Panc1 (cell line): Measurements from ENCODE around the gene WFDC9. TPM values are rescaled to one million over a fixed set of nuclear protein-coding genes. Genes with fewer than 3 reads are reported as not detected.

Experiments
- ATAC-seq: fragments of 200-7000 bp; cut with Tn5 transposase; 2 replicates; pipeline ENCODE4 v1.9.1; 2020; ENCODE audit warnings: mild to moderate bottlenecking, moderate library complexity
- BruUV-seq: library from RNA; stranded (reverse); fragments of 400-500 nt; replicated peaks from 2 replicates; lab custom pipeline; 2021; lab: Mats Ljungman, UMichigan
- CTCF ChIA-PET: fragments of 300-600 bp; sonication (Branson Sonifier 250); formaldehyde crosslinking; loops from one replicate; lab custom pipeline; 2022; ENCODE audit warnings: antibody characterized with exemption; lab: Charles Lee
- POLR2A ChIA-PET: fragments of 300-600 bp; sonication (Branson Sonifier 250); formaldehyde crosslinking; loops from one replicate; lab custom pipeline; 2022; ENCODE audit warnings: antibody characterized with exemption; lab: Charles Lee
- DNase-seq: peaks from one replicate; pipeline ENCODE4 v3.0.0-alpha.2; 2010; ENCODE audit warnings: low read depth, low spot score
- H3K27ac ChIP-seq: 2 replicates; pipeline ENCODE4 v1.5.1; 2011; ENCODE audit warnings: mild to moderate bottlenecking, low read length, inconsistent platforms
- H3K27me3 ChIP-seq: fragments of 200-500 bp; sonication (Bioruptor generic); 2 replicates; pipeline ENCODE4 v1.6.0; 2014; ENCODE audit warnings: low read length, inconsistent platforms; ENCODE audit not compliant: control insufficient read depth, insufficient read depth
- H3K36me3 ChIP-seq: fragments of 200-500 bp; sonication (Bioruptor generic); 2 replicates; pipeline ENCODE4 v1.5.1; 2014; ENCODE audit warnings: inconsistent platforms, mild to moderate bottlenecking, low read length, moderate library complexity; ENCODE audit not compliant: control insufficient read depth, insufficient read depth
- H3K4me1 ChIP-seq: 2 replicates; pipeline ENCODE4 v1.5.1; 2011; ENCODE audit warnings: inconsistent platforms, mild to moderate bottlenecking, low read length, moderate library complexity; ENCODE audit not compliant: control insufficient read depth, insufficient read depth
- H3K4me3 ChIP-seq, 2 experiments: 2 replicates each; pipeline ENCODE4 v1.5.1; 2011 to 2012; ENCODE audit warnings: low read depth in 2 of 2, low read length in 2 of 2, mild to moderate bottlenecking in 2 of 2, inconsistent platforms in 1 of 2, moderate library complexity in 1 of 2
- H3K9me3 ChIP-seq: fragments of 200-500 bp; sonication (Bioruptor generic); 2 replicates; pipeline ENCODE4 v1.5.1; 2014; ENCODE audit warnings: low read depth, mild to moderate bottlenecking, inconsistent platforms, low read length, moderate library complexity; ENCODE audit not compliant: control insufficient read depth, insufficient read depth
- POLR2AphosphoS5 ChIP-seq: IDR thresholded peaks from 2 replicates; pipeline ENCODE4 v1.6.1; 2012; ENCODE audit warnings: mild to moderate bottlenecking, low read depth, low read length, moderate library complexity
- SIN3A ChIP-seq: IDR thresholded peaks from 2 replicates; pipeline ENCODE4 v1.6.1; 2012; ENCODE audit warnings: low read depth, mild to moderate bottlenecking, low read length, moderate library complexity, borderline replicate concordance; ENCODE audit not compliant: insufficient read depth
- TCF7L2 ChIP-seq: IDR thresholded peaks from 2 replicates; pipeline ENCODE4 v1.6.1; 2011; ENCODE audit warnings: mild to moderate bottlenecking, low read depth, low read length, inconsistent platforms
- in situ Hi-C: cut with HindIII; loops from 2 replicates; pipeline ENCODE4 v1.10.0; 2016; ENCODE audit warnings: low sequenced_read_pairs, low pct_unique_long_range_greater_than_20kb
- intact Hi-C: fragments of 100-400 bp; cut with micrococcal nuclease; formaldehyde crosslinking; loops from one replicate; pipeline ENCODE4 v1.10.0; 2022; ENCODE audit not compliant: unreplicated experiment
- total RNA-seq: library from RNA; stranded (reverse); gene quantifications from one replicate; pipeline ENCODE4 v1.2.1, GENCODE V29; 2021; ENCODE audit not compliant: unreplicated experiment
- TF ChIP-seq, protein P1 (sequence below): fragments of 450-650 bp; IDR thresholded peaks from 2 replicates; pipeline ENCODE4 v1.5.1; 2017; ENCODE audit warnings: mild to moderate bottlenecking
- TF ChIP-seq, protein P2 (sequence below), 2 experiments: IDR thresholded peaks; 2 replicates each; pipeline ENCODE4 v1.6.1; 2011 to 2012; ENCODE audit warnings: low read depth in 2 of 2, control low read depth in 1 of 2, low read length in 1 of 2, mild to moderate bottlenecking in 1 of 2, moderate library complexity in 1 of 2; ENCODE audit not compliant: insufficient read depth in 1 of 2

The WFDC9 gene
- total RNA-seq, 1 experiment from 2014 or later = not detected

GRCh38 chr20:45626540-45626939, 4.5 kb downstream of the WFDC9 start:
- Histone ChIP-seq H3K4me3 (no peak overlapping the region), H3K36me3 (no peaks in the 10 kb centered on the region), H3K9me3 (no peaks in the 10 kb centered on the region), H3K4me1 (no peaks in the 10 kb centered on the region), H3K27me3 (no peaks in the 10 kb centered on the region), H3K27ac (no peak overlapping the region)
- DNase-seq (no peak), ATAC-seq (no peak)
- ChIA-PET POLR2A (no interaction called here), CTCF (no interaction called here)
- intact Hi-C loops = no loop called here
- no TSS peak for BruUV-seq
- in situ Hi-C loops = no loop called here
- TF ChIP-seq TCF7L2 = no peak
- TF ChIP-seq, protein P1, sequence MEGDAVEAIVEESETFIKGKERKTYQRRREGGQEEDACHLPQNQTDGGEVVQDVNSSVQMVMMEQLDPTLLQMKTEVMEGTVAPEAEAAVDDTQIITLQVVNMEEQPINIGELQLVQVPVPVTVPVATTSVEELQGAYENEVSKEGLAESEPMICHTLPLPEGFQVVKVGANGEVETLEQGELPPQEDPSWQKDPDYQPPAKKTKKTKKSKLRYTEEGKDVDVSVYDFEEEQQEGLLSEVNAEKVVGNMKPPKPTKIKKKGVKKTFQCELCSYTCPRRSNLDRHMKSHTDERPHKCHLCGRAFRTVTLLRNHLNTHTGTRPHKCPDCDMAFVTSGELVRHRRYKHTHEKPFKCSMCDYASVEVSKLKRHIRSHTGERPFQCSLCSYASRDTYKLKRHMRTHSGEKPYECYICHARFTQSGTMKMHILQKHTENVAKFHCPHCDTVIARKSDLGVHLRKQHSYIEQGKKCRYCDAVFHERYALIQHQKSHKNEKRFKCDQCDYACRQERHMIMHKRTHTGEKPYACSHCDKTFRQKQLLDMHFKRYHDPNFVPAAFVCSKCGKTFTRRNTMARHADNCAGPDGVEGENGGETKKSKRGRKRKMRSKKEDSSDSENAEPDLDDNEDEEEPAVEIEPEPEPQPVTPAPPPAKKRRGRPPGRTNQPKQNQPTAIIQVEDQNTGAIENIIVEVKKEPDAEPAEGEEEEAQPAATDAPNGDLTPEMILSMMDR = no peak
- no peak for TF ChIP-seq POLR2AphosphoS5
- TF ChIP-seq SIN3A = no peak
- TF ChIP-seq, protein P2, sequence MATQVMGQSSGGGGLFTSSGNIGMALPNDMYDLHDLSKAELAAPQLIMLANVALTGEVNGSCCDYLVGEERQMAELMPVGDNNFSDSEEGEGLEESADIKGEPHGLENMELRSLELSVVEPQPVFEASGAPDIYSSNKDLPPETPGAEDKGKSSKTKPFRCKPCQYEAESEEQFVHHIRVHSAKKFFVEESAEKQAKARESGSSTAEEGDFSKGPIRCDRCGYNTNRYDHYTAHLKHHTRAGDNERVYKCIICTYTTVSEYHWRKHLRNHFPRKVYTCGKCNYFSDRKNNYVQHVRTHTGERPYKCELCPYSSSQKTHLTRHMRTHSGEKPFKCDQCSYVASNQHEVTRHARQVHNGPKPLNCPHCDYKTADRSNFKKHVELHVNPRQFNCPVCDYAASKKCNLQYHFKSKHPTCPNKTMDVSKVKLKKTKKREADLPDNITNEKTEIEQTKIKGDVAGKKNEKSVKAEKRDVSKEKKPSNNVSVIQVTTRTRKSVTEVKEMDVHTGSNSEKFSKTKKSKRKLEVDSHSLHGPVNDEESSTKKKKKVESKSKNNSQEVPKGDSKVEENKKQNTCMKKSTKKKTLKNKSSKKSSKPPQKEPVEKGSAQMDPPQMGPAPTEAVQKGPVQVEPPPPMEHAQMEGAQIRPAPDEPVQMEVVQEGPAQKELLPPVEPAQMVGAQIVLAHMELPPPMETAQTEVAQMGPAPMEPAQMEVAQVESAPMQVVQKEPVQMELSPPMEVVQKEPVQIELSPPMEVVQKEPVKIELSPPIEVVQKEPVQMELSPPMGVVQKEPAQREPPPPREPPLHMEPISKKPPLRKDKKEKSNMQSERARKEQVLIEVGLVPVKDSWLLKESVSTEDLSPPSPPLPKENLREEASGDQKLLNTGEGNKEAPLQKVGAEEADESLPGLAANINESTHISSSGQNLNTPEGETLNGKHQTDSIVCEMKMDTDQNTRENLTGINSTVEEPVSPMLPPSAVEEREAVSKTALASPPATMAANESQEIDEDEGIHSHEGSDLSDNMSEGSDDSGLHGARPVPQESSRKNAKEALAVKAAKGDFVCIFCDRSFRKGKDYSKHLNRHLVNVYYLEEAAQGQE (IDR thresholded peaks at IDR 0.05; ENCODE audit: insufficient read depth in 1 of 2, low read depth in 2 of 2, low read length in 1 of 2) = no peak

DNA sequence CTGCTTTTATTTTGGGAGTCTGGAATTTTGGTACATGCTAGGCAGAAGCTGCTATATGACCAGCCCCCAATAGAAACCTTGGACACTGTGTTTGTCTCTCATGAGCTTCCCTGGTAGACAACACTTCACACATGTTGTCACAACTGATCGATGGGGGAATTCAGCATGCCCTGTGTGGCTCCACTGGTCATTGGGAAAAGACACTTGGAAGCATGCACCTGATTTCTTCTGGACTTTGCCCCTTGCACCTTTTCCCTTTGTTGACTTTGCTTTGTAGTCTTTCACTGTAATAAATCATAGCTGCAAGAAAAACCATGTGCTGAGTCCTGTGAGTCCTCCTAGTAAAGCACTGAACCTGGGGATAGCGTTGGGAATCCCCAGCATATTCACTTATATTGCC, 9.5 kb downstream of the WFDC9 start:
- Histone ChIP-seq H3K36me3 (no peaks in the 10 kb centered on the region; the same call in 1 of the 2 replicates), H3K27ac (no peak overlapping the region), H3K4me3 (no peak overlapping the region), H3K4me1 (no peaks in the 10 kb centered on the region), H3K27me3 (no peaks in the 10 kb centered on the region), H3K9me3 (no peaks in the 10 kb centered on the region)
- intact Hi-C loops (no loop called here), in situ Hi-C loops (no loop called here)
- BruUV-seq = no TSS peak
- ChIA-PET POLR2A (no interaction called here), CTCF (no interaction called here)
- no peak for DNase-seq
- TF ChIP-seq, protein P2 (IDR thresholded peaks at IDR 0.05; ENCODE audit: insufficient read depth in 1 of 2, low read depth in 2 of 2, low read length in 1 of 2) = no peak
- TF ChIP-seq TCF7L2 = no peak
- no peak for TF ChIP-seq SIN3A
- no peak for TF ChIP-seq POLR2AphosphoS5
- TF ChIP-seq, protein P1 = no peak
- no peak for ATAC-seq
